HEK293 (cell line): Measurements from ENCODE around the gene FNIP1.
A peak's percentile ranks its signal among the peaks of the same experiment; 100 is the strongest.

Experiments used
- CTCF ChIP-seq: fragments of 450-650 bp; formaldehyde crosslinking; IDR thresholded peaks from 2 replicates; pipeline ENCODE4 v1.5.1; 2016; ENCODE audit warnings: missing biosample characterization, missing genetic modification characterization
- HOXA7 ChIP-seq: sonication (generic); formaldehyde crosslinking; IDR thresholded peaks from 2 replicates; pipeline ENCODE4 v1.8.1; 2022; ENCODE audit warnings: missing genetic modification reagents, borderline replicate concordance
- HOXD13 ChIP-seq: sonication (generic); formaldehyde crosslinking; IDR thresholded peaks from 2 replicates; pipeline ENCODE4 v1.8.0; 2022; ENCODE audit warnings: missing genetic modification reagents, borderline replicate concordance
- KLF10 ChIP-seq: fragments of 450-650 bp; IDR thresholded peaks from 2 replicates; pipeline ENCODE4 v1.5.1; 2018; ENCODE audit warnings: missing biosample characterization, mild to moderate bottlenecking, missing genetic modification characterization
- PRDM4 ChIP-seq: fragments of 450-650 bp; formaldehyde crosslinking; IDR thresholded peaks from 2 replicates; pipeline ENCODE4 v1.5.1; 2017; ENCODE audit warnings: missing biosample characterization, missing genetic modification characterization
- REST ChIP-seq: fragments of 450-650 bp; formaldehyde crosslinking; IDR thresholded peaks from 2 replicates; pipeline ENCODE4 v1.5.1; 2016; ENCODE audit warnings: missing biosample characterization, missing genetic modification characterization
- WT1 ChIP-seq: fragments of 450-650 bp; formaldehyde crosslinking; IDR thresholded peaks from 2 replicates; pipeline ENCODE4 v1.5.1; 2016; ENCODE audit warnings: missing biosample characterization, missing genetic modification characterization
- ZBTB1 ChIP-seq: fragments of 450-650 bp; formaldehyde crosslinking; IDR thresholded peaks from 2 replicates; pipeline ENCODE4 v1.5.1; 2016; ENCODE audit warnings: missing biosample characterization, missing genetic modification characterization
- ZFP41 ChIP-seq: fragments of 450-650 bp; formaldehyde crosslinking; IDR thresholded peaks from 2 replicates; pipeline ENCODE4 v1.5.1; 2016; ENCODE audit warnings: missing biosample characterization, missing genetic modification characterization, borderline replicate concordance
- ZNF248 ChIP-seq: fragments of 450-650 bp; formaldehyde crosslinking; IDR thresholded peaks from 2 replicates; pipeline ENCODE4 v1.5.1; 2017; ENCODE audit warnings: missing biosample characterization, missing genetic modification characterization
- ZNF324 ChIP-seq: fragments of 450-650 bp; formaldehyde crosslinking; IDR thresholded peaks from 2 replicates; pipeline ENCODE4 v1.5.1; 2016; ENCODE audit warnings: missing biosample characterization, missing genetic modification characterization
- ZNF394 ChIP-seq: fragments of 450-650 bp; formaldehyde crosslinking; IDR thresholded peaks from 2 replicates; pipeline ENCODE4 v1.5.1; 2016; ENCODE audit warnings: missing biosample characterization, missing genetic modification characterization, mild to moderate bottlenecking, moderate library complexity, borderline replicate concordance
- ZNF488 ChIP-seq: fragments of 450-650 bp; formaldehyde crosslinking; IDR thresholded peaks from 2 replicates; pipeline ENCODE4 v1.5.1; 2016; ENCODE audit warnings: missing biosample characterization, missing genetic modification characterization
- ZNF501 ChIP-seq: fragments of 450-650 bp; formaldehyde crosslinking; IDR thresholded peaks from 2 replicates; pipeline ENCODE4 v1.5.1; 2016; ENCODE audit warnings: missing biosample characterization, missing genetic modification characterization
- ZNF518A ChIP-seq: fragments of 450-650 bp; formaldehyde crosslinking; conservative IDR thresholded peaks from 2 replicates; pipeline ENCODE4 v1.5.1; 2016; ENCODE audit warnings: low read depth, missing biosample characterization, missing genetic modification characterization
- ZNF521 ChIP-seq: fragments of 450-650 bp; formaldehyde crosslinking; IDR thresholded peaks from 2 replicates; pipeline ENCODE4 v1.5.1; 2017; ENCODE audit warnings: missing biosample characterization, mild to moderate bottlenecking, missing genetic modification characterization
- ZNF555 ChIP-seq: fragments of 450-650 bp; formaldehyde crosslinking; conservative IDR thresholded peaks from 2 replicates; pipeline ENCODE4 v1.5.1; 2017; ENCODE audit warnings: missing biosample characterization, mild to moderate bottlenecking, missing genetic modification characterization, inconsistent platforms
- ZNF558 ChIP-seq: fragments of 450-650 bp; formaldehyde crosslinking; IDR thresholded peaks from 2 replicates; pipeline ENCODE4 v1.5.1; 2016; ENCODE audit warnings: missing biosample characterization, missing genetic modification characterization
- ZNF580 ChIP-seq: fragments of 450-650 bp; formaldehyde crosslinking; IDR thresholded peaks from 2 replicates; pipeline ENCODE4 v1.5.1; 2016; ENCODE audit warnings: missing biosample characterization, missing genetic modification characterization
- ZNF621 ChIP-seq: fragments of 450-650 bp; formaldehyde crosslinking; IDR thresholded peaks from 2 replicates; pipeline ENCODE4 v1.5.1; 2017; ENCODE audit warnings: missing biosample characterization, missing genetic modification characterization
- ZNF664 ChIP-seq: fragments of 450-650 bp; formaldehyde crosslinking; IDR thresholded peaks from 2 replicates; pipeline ENCODE4 v1.5.1; 2016; ENCODE audit warnings: missing biosample characterization, missing genetic modification characterization
- ZNF692 ChIP-seq: fragments of 450-650 bp; formaldehyde crosslinking; IDR thresholded peaks from 2 replicates; pipeline ENCODE4 v1.5.1; 2016; ENCODE audit warnings: missing biosample characterization, missing genetic modification characterization
- ZNF830 ChIP-seq: fragments of 450-650 bp; IDR thresholded peaks from 2 replicates; pipeline ENCODE4 v1.5.0; 2018; ENCODE audit warnings: missing biosample characterization, missing genetic modification characterization, low read depth, mild to moderate bottlenecking, moderate library complexity
- ZNF837 ChIP-seq: fragments of 450-650 bp; formaldehyde crosslinking; IDR thresholded peaks from 2 replicates; pipeline ENCODE4 v1.5.1; 2016; ENCODE audit warnings: missing biosample characterization, missing genetic modification characterization

Gene FNIP1

GRCh38 chr5:131694926-131695325 lies 101.9 kb downstream of the FNIP1 start (continued):
- TF ChIP-seq ZNF664 (tag by site-specific recombination): 0 out of 2 replicates have a peak, but pooled peaks have one; percentile 32
- no peak for TF ChIP-seq ZNF580 (tag by site-specific recombination)
- TF ChIP-seq ZNF501 (tag by site-specific recombination): no peak
- TF ChIP-seq ZNF521: no peak
- no peak for TF ChIP-seq ZNF324 (tag by site-specific recombination)
- TF ChIP-seq PRDM4: no peak
- no peak for TF ChIP-seq ZNF830 (tag by site-specific recombination)
- TF ChIP-seq ZNF558 (tag by site-specific recombination): no peak
- TF ChIP-seq ZNF518A: peak; percentile 76
- no peak for TF ChIP-seq ZBTB1 (tag by site-specific recombination)
- TF ChIP-seq ZNF248 (tag by site-specific recombination): no peak
- no peak for TF ChIP-seq HOXD13 (CRISPR knock-in tag)
- no peak for TF ChIP-seq CTCF
- TF ChIP-seq REST: peak; percentile 44; the same call in 1 of the 2 replicates
- TF ChIP-seq ZNF692 (tag by site-specific recombination): no peak
- peak; percentile 87; the same call in 1 of the 2 replicates for TF ChIP-seq ZNF394 (tag by site-specific recombination)
- peak; percentile 67 for TF ChIP-seq ZNF555 (tag by site-specific recombination)
- TF ChIP-seq WT1: no peak
- TF ChIP-seq ZFP41 (tag by site-specific recombination): no peak
- TF ChIP-seq KLF10 (tag by site-specific recombination): no peak
- TF ChIP-seq ZNF837 (tag by site-specific recombination): no peak
- TF ChIP-seq ZNF621 (tag by site-specific recombination): no peak
- TF ChIP-seq ZNF488 (tag by site-specific recombination): no peak
- TF ChIP-seq HOXA7: no peak
